Peyer's patch (tissue), 4 donors: ENCODE measurements around the gene DLGAP4. TPM values are rescaled to one million over a fixed set of nuclear protein-coding genes. Genes with fewer than 3 reads are reported as not detected.

Experiments used
- DNase-seq, 3 donors: peaks; one replicate each; pipeline ENCODE4 v3.0.0-alpha.2; 2017 to 2019
- H3K27ac ChIP-seq, 4 donors: fragments of 200-600 bp; sonication (generic); one replicate each; pipeline ENCODE4 v1.5.1; 2016 to 2019
- H3K27me3 ChIP-seq, 2 donors: fragments of 200-600 bp; sonication (generic); one replicate each; pipeline ENCODE4 v1.5.1; 2019
- H3K36me3 ChIP-seq, 3 donors: fragments of 200-600 bp; sonication (generic); one replicate each; pipeline ENCODE4 v1.5.1; 2016 to 2019
- H3K4me1 ChIP-seq, 4 donors: fragments of 200-600 bp; sonication (generic); one replicate each; pipeline ENCODE4 v1.5.1; 2016 to 2019
- H3K4me3 ChIP-seq, 4 donors: fragments of 200-600 bp; sonication (generic); 1 replicate in 3 of 4; 2 replicates in 1 of 4; pipeline ENCODE4 v1.5.1; 2016 to 2019; ENCODE audit warnings: mild to moderate bottlenecking in 1 of 4
- H3K9me3 ChIP-seq, 4 donors: fragments of 200-600 bp; sonication (generic); one replicate each; pipeline ENCODE4 v1.5.1; 2016 to 2019; ENCODE audit warnings: mild to moderate bottlenecking in 1 of 4
- POLR2A ChIP-seq, 2 donors: fragments of 450-650 bp; IDR thresholded peaks; one replicate each; pipeline ENCODE4 v1.5.1; 2017; ENCODE audit warnings: antibody characterized with exemption in 2 of 2, mild to moderate bottlenecking in 2 of 2, moderate library complexity in 2 of 2
- total RNA-seq, 4 donors: library from RNA; depleted of rRNA; stranded (reverse); fragments of >200 nt; gene quantifications; one replicate each; pipeline ENCODE4 v1.1.0, GENCODE V29; 2016
- TF ChIP-seq, protein P1 (sequence below), 6 experiments: fragments of 450-650 bp in 4 of 6; fragments of 200-600 bp in 2 of 6; sonication (generic) in 1 of 6; IDR thresholded peaks; one replicate each; pipeline ENCODE4 v1.5.1; 2017 to 2019; ENCODE audit warnings: antibody characterized with exemption in 6 of 6, mild to moderate bottlenecking in 3 of 6, moderate library complexity in 1 of 6

DLGAP4 gene
- total RNA-seq, 4 donors from 2014 or later, result 44.5 to 70.1 (median 59.0) TPM

DNA sequence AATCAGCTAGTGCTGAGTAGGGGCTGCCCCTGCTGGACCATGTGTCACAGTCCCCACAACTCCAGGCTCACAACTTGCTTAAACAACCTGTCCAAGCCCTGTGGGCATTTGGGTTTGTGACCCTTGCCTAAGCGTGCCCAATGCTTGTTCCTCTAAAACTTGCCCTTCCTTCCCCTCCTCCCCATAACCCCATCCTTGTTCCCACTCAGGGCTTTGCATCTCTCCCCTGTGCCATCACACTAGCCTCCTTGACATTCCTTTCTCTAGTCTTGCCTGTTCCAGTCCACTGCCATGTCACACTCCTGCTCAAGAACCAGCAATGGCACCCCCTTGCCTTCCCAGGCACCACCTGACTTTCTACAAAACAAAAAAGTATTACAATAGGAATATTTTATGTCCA lies 2.3 kb upstream of the DLGAP4 start:
- H3K4me3 ChIP-seq, result no peak overlapping the region
- peaks cover 0 to 32% of the 10 kb centered on the region in 2 donors for H3K27me3 ChIP-seq
- H3K27ac ChIP-seq, result no peak overlapping the region
- no peaks in the 10 kb centered on the region for H3K36me3 ChIP-seq
- peaks cover 0 to 13% (median 10%) of the 10 kb centered on the region in 4 donors for H3K4me1 ChIP-seq
- DNase-seq, result no peak
- H3K9me3 ChIP-seq, result no peaks in the 10 kb centered on the region
- no peak for TF ChIP-seq POLR2A (IDR thresholded peaks at IDR 0.05)
- TF ChIP-seq, protein P1, sequence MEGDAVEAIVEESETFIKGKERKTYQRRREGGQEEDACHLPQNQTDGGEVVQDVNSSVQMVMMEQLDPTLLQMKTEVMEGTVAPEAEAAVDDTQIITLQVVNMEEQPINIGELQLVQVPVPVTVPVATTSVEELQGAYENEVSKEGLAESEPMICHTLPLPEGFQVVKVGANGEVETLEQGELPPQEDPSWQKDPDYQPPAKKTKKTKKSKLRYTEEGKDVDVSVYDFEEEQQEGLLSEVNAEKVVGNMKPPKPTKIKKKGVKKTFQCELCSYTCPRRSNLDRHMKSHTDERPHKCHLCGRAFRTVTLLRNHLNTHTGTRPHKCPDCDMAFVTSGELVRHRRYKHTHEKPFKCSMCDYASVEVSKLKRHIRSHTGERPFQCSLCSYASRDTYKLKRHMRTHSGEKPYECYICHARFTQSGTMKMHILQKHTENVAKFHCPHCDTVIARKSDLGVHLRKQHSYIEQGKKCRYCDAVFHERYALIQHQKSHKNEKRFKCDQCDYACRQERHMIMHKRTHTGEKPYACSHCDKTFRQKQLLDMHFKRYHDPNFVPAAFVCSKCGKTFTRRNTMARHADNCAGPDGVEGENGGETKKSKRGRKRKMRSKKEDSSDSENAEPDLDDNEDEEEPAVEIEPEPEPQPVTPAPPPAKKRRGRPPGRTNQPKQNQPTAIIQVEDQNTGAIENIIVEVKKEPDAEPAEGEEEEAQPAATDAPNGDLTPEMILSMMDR (IDR thresholded peaks at IDR 0.05), result no peak

DNA sequence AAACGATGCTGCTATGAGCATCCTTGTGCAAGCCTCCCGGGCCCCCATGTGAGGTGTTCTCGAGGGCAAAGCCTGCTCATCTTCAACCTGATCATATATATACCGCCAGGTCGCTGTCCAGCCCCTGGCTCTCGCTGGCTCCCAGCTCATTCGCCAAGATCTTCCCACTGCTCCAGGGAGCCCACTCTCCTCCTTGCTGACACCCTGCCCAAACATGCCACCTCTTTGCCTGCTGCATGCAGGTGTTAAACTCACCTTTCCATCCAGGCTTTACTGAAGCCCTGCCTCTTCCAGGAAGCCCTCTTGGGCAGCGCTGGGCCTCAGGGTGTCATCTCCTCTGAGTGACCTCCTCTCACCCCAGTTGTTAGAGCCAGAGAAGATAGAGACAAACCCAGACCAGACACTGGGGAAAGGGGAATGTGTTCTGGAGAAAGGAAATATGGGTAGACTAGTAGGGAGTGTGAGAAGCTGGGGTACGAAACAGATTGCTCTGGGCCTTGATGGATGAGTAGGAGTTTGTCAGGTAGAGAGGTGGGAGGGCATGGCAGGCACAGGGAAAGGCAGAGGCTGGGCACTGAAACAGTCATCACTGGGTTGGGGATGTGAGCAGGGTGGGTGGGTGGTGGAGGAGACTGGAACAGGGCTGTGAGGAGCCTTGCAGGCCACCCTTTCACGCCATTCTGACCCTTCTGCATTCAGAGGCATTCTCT lies 1.2 kb upstream of the DLGAP4 start:
- no peak overlapping the region for H3K27ac ChIP-seq
- H3K4me3 ChIP-seq, result no peak overlapping the region
- TF ChIP-seq POLR2A (IDR thresholded peaks at IDR 0.05), result no peak
- TF ChIP-seq, protein P1 (IDR thresholded peaks at IDR 0.05), result no peak
- no peaks in the 10 kb centered on the region for H3K36me3 ChIP-seq
- H3K4me1 ChIP-seq, result peaks cover 0 to 13% (median 10%) of the 10 kb centered on the region in 4 donors
- H3K27me3 ChIP-seq, result peaks cover 0 to 32% of the 10 kb centered on the region in 2 donors
- DNase-seq, result no peak
- no peaks in the 10 kb centered on the region for H3K9me3 ChIP-seq

DNA sequence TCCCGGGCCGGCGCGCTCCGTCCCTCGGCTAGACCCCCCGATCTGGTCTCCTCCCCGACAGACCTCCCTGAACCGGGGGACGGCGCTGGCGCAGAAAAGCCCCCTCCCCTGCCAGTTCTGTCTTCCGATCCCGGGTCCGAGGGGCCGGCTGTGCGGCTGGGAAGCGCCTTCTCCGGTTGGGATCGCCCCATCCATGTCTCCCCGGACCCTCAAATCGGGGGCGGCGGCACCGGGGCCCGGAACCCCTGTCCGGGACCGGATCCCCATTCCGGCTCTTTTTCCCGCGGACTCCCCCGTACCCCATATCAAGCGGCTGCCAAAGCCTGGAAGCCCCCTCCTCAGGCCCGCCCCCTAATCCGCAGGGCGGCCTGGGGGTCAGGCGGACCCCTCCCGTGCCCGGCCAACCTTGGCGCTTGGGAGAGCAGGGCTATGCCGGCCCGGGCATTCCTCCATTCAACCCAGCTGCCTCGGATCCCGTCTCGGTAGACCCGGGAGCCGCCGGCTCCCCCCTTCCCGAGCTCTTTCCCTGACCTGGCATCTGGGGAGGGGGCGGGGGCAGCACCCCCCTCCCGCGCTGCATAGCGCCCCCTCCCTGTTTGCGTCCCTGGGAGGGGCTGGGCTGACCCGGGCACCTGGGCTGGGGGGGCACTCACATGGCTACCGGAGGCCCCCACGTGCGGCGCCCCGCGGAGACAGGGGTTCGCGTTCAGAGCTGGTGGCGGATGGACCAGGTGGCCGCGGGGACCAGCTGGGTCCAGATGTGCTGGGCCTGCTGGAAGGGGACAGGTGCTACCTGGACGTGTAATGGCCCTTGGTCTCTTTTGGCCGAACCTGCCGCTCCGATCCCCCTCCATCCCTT lies 643 bp downstream of the DLGAP4 start:
- no peak for TF ChIP-seq POLR2A (IDR thresholded peaks at IDR 0.05)
- TF ChIP-seq, protein P1 (IDR thresholded peaks at IDR 0.05), result no peak
- Histone ChIP-seq H3K36me3 (no peaks in the 10 kb centered on the region), H3K27me3 (peaks cover 0 to 32% of the 10 kb centered on the region in 2 donors), H3K4me3 (peak overlapping the region in 3 of 4 donors; percentile 30 to 39 (median 36)), H3K27ac (no peak overlapping the region), H3K4me1 (peaks cover 0 to 13% (median 10%) of the 10 kb centered on the region in 4 donors), H3K9me3 (no peaks in the 10 kb centered on the region)
- DNase-seq, result no peak

- Histone ChIP-seq H3K27me3 (peaks cover 0 to 32% of the 10 kb centered on the region in 2 donors), H3K36me3 (no peaks in the 10 kb centered on the region), H3K4me3 (no peak overlapping the region), H3K4me1 (peaks cover 0 to 13% (median 10%) of the 10 kb centered on the region in 4 donors), H3K9me3 (no peaks in the 10 kb centered on the region), H3K27ac (no peak overlapping the region)
- TF ChIP-seq, protein P1 (IDR thresholded peaks at IDR 0.05), result no peak
- DNase-seq, result no peak
Measured at GRCh38 chr20:36307412-36308325, 1.5 kb downstream of the DLGAP4 start.

DNA sequence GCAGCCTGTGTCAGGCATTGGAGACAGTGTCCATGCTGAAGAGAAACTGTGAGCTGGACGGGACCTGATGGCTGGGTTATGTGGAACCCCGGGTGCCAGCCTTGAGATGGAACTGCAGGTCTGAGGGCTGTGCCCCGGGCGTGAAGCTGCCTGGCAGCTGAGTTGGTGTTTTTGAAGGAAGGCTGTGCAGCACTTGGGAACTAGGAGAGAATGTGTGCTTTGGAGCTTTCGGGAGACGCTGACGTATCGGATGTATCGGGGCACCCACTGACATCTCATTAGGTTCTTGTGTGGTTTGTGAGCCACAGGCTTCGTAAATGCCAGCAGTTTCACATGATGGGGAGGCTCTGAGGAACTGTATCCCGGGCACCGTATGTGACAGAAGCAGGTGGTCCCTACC lies 2.2 kb downstream of the DLGAP4 start:
- Histone ChIP-seq H3K4me1 (peaks cover 0 to 13% (median 10%) of the 10 kb centered on the region in 4 donors), H3K9me3 (no peaks in the 10 kb centered on the region), H3K36me3 (no peaks in the 10 kb centered on the region), H3K4me3 (no peak overlapping the region), H3K27me3 (peaks cover 0 to 32% of the 10 kb centered on the region in 2 donors), H3K27ac (no peak overlapping the region)
- no peak for DNase-seq
- no peak for TF ChIP-seq POLR2A (IDR thresholded peaks at IDR 0.05)
- TF ChIP-seq, protein P1 (IDR thresholded peaks at IDR 0.05), result no peak
